ENCODE results near the gene SYNPR.

SYNPR gene

DNA sequence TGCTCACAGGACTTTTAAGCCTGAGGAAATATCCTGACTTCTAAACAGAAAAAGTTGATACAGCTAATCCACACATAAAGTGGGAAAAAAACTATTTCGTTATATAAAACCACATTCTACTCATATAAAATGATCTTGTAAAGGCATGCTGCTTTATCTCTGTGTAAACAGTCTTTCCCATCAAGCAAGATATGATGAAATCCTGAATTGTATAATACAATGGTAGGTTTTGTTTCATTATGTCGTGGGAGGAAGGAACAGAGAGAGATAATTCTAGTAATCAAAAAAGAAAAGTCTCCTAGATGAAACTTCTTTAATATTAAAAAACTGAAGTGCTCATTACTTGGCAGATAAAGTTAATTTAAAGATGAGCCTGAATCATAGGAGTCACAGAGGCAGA, 281.8 kb downstream of the SYNPR start:
- no peak for DNase-seq

DNA sequence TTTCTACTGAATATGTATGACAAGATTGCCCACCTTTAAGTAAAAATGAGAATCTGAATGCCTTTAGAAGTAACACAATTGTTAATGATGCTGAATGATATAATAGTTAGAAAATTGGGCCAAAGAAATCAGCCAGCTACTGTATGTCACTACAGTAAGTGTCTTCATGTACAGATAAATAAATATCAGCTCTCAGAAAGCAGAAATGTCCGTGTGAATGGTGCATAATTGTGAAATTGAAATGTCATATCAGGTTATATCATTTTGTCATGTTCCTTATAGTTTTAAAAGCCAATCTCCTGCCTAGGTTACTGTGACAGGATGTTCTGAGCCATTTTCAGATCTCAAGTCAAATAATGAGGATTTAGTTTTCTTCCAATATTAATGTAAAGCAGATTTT, 283.8 kb downstream of the SYNPR start:
- no peak for DNase-seq

- DNase-seq: no peak
These were observed 284.2 kb downstream of the SYNPR start for GRCh38 chr3:63562323-63562722.

GRCh38 chr3:63563572-63563971, 285.5 kb downstream of the SYNPR start:
- no peak for DNase-seq

DNA sequence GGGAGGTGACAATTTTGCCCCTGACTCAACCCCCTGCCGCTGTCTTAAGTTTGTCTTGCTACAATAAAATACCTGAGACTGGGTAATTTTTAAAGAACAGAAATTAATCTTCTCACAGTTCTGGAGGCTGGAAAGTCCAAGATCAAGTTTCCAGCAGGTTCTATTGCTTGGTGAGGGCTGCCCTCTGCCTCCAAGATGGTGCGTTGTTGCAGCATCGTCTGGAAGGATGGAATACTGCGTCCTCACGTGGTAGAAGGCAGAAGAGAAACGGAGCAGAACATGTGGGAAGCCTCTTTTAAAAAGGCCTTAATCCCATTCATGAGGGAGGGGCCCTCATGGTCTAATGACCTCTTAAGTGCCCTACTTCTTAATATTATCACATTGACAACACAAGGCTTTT, 287.1 kb downstream of the SYNPR start:
- DNase-seq: no peak

GRCh38 chr3:63571682-63572081, 293.6 kb downstream of the SYNPR start:
- no peak for DNase-seq

GRCh38 chr3:63576846-63577245, 298.7 kb downstream of the SYNPR start:
- DNase-seq: no peak

DNA sequence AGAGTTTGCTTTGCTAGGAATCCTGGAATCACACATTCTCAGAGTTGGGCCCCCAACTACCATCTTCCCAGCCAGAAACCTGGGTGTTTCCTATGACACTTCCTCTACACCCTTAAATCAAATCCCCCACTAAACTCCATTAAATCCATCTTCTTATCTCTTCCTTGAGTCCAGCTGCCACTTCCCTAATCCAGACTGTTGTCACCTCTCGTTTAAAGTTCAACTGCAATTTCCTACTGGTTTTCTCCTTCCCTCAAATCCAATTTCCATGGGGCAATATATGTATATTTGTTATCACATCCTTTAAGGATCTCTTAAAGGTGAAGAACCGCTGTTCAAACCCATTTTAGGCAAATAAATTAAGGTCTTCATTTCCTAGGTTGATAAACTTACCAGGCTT, 300.8 kb downstream of the SYNPR start:
- no peak for DNase-seq

- peak; percentile 2 for DNase-seq
These were observed 302.0 kb downstream of the SYNPR start for GRCh38 chr3:63580151-63580550.

GRCh38 chr3:63582943-63583500, 304.9 kb downstream of the SYNPR start:
- DNase-seq: no peak

- DNase-seq: no peak
These were observed 306.6 kb downstream of the SYNPR start for GRCh38 chr3:63584681-63585080.

DNA sequence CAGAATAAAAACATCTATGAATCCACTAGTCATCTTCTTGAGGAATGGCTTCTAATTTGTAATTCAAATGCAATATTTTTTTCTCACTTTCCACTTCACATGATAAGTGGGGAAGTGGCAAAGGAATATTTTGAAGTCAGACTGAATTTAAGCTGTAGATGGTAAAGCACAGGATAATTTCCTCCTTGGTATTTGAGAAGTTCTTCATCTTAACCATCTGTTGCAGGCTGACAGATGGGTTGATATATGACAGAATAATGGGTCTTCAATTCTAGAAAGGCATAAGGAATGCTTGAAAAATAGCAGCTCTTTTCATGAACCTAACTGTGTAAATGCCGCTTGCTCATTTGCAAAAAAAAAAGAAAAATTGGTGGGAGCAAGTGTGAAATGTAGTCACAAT, 307.8 kb downstream of the SYNPR start:
- DNase-seq: no peak

- DNase-seq: no peak
These were observed 310.8 kb downstream of the SYNPR start for GRCh38 chr3:63588895-63589294.

- DNase-seq: no peak
These were observed 315.7 kb downstream of the SYNPR start for GRCh38 chr3:63593779-63594178.

GRCh38 chr3:63595221-63595620, 317.1 kb downstream of the SYNPR start:
- DNase-seq: no peak

DNA sequence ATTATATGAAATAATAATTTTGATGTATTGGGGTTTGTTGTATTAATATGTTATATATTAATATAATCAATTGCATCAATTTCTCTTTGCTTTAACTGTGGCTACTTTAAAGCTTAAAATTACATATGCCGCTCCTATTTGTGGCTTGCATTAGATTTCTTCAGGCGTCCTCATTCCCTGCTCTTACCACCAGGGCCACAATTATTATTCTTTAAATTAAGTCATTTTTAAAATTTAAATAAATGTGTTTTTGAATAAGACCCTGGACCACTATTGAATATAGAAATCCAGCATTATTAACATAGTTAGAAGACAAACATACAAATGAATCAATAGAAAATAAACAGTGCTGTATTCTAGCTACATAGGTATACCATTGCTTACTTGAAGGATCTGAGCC, 318.9 kb downstream of the SYNPR start:
- DNase-seq: no peak

- DNase-seq: no peak
These were observed 329.6 kb downstream of the SYNPR start for GRCh38 chr3:63607716-63608115.

DNA sequence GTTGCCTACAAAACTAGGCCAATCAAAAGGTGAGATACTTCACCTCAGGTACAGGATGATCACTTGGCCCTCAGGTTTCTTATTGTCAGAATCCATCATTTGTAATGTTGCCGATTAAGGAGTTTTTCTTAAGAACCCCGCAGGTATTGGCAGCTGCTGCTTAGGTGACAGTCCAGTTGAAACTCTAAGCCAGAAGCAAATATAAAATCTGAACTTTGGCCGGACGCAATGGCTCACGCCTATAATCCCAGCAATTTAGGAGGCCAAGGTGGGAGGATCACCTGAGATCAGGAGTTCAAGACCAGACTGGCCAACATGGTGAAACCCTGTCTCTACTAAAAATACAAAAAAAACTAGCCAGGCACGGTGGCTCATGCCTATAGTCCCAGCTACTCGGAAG, 331.3 kb downstream of the SYNPR start:
- DNase-seq: no peak

- no peak for DNase-seq
These were observed 331.7 kb downstream of the SYNPR start for GRCh38 chr3:63609834-63610233.

DNA sequence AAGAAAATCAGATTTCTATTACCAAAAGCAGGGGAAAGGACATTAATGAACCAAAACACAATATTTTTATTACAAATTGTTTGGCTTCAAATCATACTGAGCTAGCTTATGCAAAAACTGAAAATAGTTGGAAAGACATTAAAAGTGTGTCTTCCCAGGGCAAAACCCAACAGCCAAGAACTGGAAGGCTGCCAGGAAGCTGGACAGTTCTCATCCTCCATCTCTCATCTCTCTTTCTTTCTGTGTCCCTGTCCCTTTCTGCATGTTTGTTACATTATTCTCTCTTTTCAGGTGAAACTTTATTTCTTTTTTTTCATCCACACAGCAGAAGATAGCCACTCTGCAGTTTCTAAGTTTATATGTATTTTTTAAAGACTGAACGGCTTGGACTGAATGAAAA, 333.3 kb downstream of the SYNPR start:
- DNase-seq: no peak

GRCh38 chr3:63613561-63613960, 335.5 kb downstream of the SYNPR start:
- no peak for DNase-seq

GRCh38 chr3:63617391-63617790, 339.3 kb downstream of the SYNPR start:
- no peak for DNase-seq

DNA sequence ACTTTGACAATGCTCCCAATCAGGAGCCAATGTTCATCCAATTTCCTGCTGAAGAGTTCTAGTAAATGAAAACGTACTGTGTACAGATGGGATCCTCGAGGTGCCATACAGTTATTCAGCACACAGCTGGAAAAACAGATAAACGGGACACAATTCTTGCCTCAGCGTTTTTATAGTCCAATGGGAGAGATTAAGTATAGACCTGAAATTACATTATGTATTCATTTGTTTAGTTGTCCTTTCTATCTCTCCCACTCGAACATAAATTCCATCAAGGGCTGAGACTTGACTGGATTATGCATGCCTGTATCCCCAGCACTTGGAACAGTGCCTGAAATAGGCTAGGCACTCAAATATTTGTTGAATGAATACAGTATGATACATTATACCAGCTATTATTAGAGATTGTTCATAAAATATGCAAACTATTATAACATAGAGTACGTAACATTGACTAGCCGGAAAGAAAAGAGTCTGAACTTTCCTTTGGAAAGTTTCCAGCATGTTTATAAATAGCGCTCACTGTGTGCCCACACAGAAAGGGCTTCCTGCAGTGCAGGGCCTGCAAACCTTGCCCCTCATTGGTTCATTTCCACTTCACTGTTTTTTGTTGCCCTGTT, 346.9 kb downstream of the SYNPR start:
- DNase-seq: no peak

DNA sequence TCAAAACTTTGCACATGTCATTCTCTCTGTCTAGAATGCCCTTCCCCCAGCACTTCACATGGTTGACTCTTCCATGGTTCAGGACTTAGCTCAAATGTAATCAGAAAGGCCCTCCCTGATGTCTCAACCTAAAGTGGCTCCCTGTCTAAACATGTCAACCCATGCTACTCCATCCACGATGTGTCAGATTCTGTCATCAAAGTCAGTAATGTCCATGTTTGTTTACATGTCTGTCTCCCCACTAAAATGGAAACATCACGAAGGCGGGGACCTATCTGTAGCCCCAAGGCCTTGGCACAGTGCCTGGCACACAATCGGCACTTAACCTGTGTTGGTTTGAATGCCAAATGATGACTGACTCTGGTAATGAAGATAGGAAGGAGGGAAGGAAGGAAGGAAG, 353.6 kb downstream of the SYNPR start:
- DNase-seq: no peak

GRCh38 chr3:63635186-63635585, 357.1 kb downstream of the SYNPR start:
- no peak for DNase-seq
